K562 (cell line): ENCODE data around the gene CORIN. TPM values are rescaled to one million over a fixed set of nuclear protein-coding genes. Genes with fewer than 3 reads are reported as not detected.

ENCODE experiments used
- C11orf30 ChIP-seq: fragments of 450-650 bp; IDR thresholded peaks from 2 replicates; pipeline ENCODE4 v1.6.1; 2016; ENCODE audit warnings: low read depth, mild to moderate bottlenecking
- CBX1 ChIP-seq: sonication (generic); IDR thresholded peaks from 2 replicates; pipeline ENCODE4 v1.6.1; 2016; ENCODE audit warnings: antibody characterized with exemption, low read depth, mild to moderate bottlenecking
- JUND ChIP-seq, 2 experiments: IDR thresholded peaks; 2 replicates in 1 of 2; 3 replicates in 1 of 2; pipeline ENCODE4 v1.6.1; 2011; ENCODE audit warnings: borderline replicate concordance in 2 of 2, low read depth in 2 of 2, low read length in 2 of 2, improper control_type of control experiment in 1 of 2, missing biosample characterization in 1 of 2, missing genetic modification characterization in 1 of 2, missing genetic modification reagents in 1 of 2
- SRSF3 ChIP-seq: fragments of 200-400 bp; formaldehyde crosslinking; IDR thresholded peaks from 2 replicates; pipeline ENCODE4 v1.6.1; 2016; ENCODE audit warnings: mild to moderate bottlenecking, low read length, moderate library complexity; ENCODE audit not compliant: insufficient read depth
- ZBTB11 ChIP-seq, 3 experiments: fragments of 200-800 bp in 1 of 3; fragments of 250-450 bp in 1 of 3; fragments of 450-650 bp in 1 of 3; sonication (Bioruptor Pico) in 1 of 3; sonication (Bioruptor generic) in 1 of 3; formaldehyde crosslinking in 1 of 3; IDR thresholded peaks; 2 replicates each; pipeline versions ENCODE4 v1.6.1 to v1.8.0; 2016 to 2022; ENCODE audit warnings: mild to moderate bottlenecking in 2 of 3, missing genetic modification characterization in 2 of 3, missing compliant biosample characterization in 1 of 3, moderate library complexity in 1 of 3
- ZBTB33 ChIP-seq: sonication (generic); formaldehyde crosslinking; IDR thresholded peaks from 2 replicates; pipeline ENCODE4 v1.8.1; 2023; ENCODE audit warnings: mild to moderate bottlenecking, missing genetic modification reagents
- ZNF347 ChIP-seq: fragments of 450-650 bp; formaldehyde crosslinking; IDR thresholded peaks from 2 replicates; pipeline ENCODE4 v1.4.0; 2020; ENCODE audit warnings: low read depth, mild to moderate bottlenecking, moderate library complexity
- ZNF592 ChIP-seq: fragments of 450-650 bp; IDR thresholded peaks from 2 replicates; pipeline ENCODE4 v1.6.1; 2017; ENCODE audit warnings: antibody characterized with exemption, mild to moderate bottlenecking
- ZNF766 ChIP-seq: fragments of 200-800 bp; sonication (Bioruptor generic); conservative IDR thresholded peaks from 2 replicates; pipeline ENCODE4 v1.6.1; 2016; ENCODE audit warnings: missing genetic modification characterization, missing compliant biosample characterization
- ZSCAN29 ChIP-seq: fragments of 450-650 bp; IDR thresholded peaks from 2 replicates; pipeline ENCODE4 v1.6.1; 2017
- polyA plus RNA-seq, 8 experiments: library from polyadenylated mRNA; depleted of rRNA in 4 of 8; stranded (reverse) in 5 of 8; unstranded in 3 of 8; fragments of >200 nt; fragmentation: Nextera tagmentation in 2 of 8; fragmentation: Illumina TruSeq in 1 of 8; extraction: Ambion mirVana in 2 of 8; extraction: Trizol in 1 of 8; gene quantifications; 2 replicates each; pipeline versions ENCODE4 v1.2.1 to v1.2.3, GENCODE V29; 2011 to 2014; ENCODE audit warnings: inconsistent platforms in 1 of 8, missing spikeins in 1 of 8
- total RNA-seq, 7 experiments: library from RNA; depleted of rRNA in 6 of 7; stranded (reverse); fragments of >200 nt in 6 of 7; fragmentation: Illumina TruSeq in 2 of 7; extraction: Trizol in 2 of 7; gene quantifications; 2 replicates each; pipeline versions ENCODE4 v1.2.1 to v1.2.3, GENCODE V29; 2011 to 2021; ENCODE audit warnings: low replicate concordance in 1 of 7

CORIN gene
- total and polyA plus RNA-seq, 9 of the 15 experiments (the other 6 are each of a cell fraction or from before 2014, with no cell fraction given): 0.04 to 0.31 (median 0.08) TPM; not detected in 4

GRCh38 chr4:47831026-47831679 is 6.7 kb downstream of the CORIN start (continued):
- no peak for TF ChIP-seq ZNF592
- TF ChIP-seq C11orf30: peak; percentile 82
- TF ChIP-seq ZNF766 (CRISPR knock-in tag): no peak
- no peak for TF ChIP-seq ZSCAN29
- no peak for TF ChIP-seq CBX1
- TF ChIP-seq ZNF347 (CRISPR knock-in tag): no peak
- TF ChIP-seq ZBTB33 (CRISPR knock-in tag): no peak
- TF ChIP-seq JUND (IDR thresholded peaks at IDR 0.05; ENCODE audit: borderline replicate concordance, low read depth, low read length): 0 out of 2 replicates have a peak, but pooled peaks have one; percentile 13
- peak; percentile 20; the same call in 1 of the 3 replicates for TF ChIP-seq JUND (tag; IDR thresholded peaks at IDR 0.05; ENCODE audit: borderline replicate concordance, low read depth, low read length)
- no peak for TF ChIP-seq ZBTB11 (CRISPR knock-in tag; IDR thresholded peaks at IDR 0.05)
- no peak for TF ChIP-seq SRSF3
